A549 (cell line): ENCODE measurements around the gene BRMS1. TPM values are rescaled to one million over a fixed set of nuclear protein-coding genes. Genes with fewer than 3 reads are reported as not detected.

Experiments used
- ATAC-seq, 2 experiments: fragments of 200-7000 bp in 1 of 2; fragments of >200 bp in 1 of 2; cut with Nextera tagmentation in 1 of 2; cut with Tn5 transposase in 1 of 2; 3 replicates each; pipeline versions ENCODE4 v1.8.0 to v1.9.1; 2018 to 2020; ENCODE audit warnings: mild to moderate bottlenecking in 1 of 2, moderate library complexity in 1 of 2
- CTCF ChIA-PET: fragments of 300-600 bp; sonication (Branson Sonifier 250); formaldehyde crosslinking; extraction: SDS; loops from one replicate; lab custom pipeline; 2021; ENCODE audit warnings: antibody characterized with exemption, inconsistent platforms; lab: Yijun Ruan, JAX
- POLR2A ChIA-PET: fragments of 350-600 bp; formaldehyde crosslinking; extraction: SDS; loops from one replicate; lab custom pipeline; 2021; ENCODE audit warnings: antibody characterized with exemption, inconsistent platforms; lab: Yijun Ruan, JAX
- DNase-seq, 2 experiments: peaks; one replicate each; pipeline versions ENCODE4 v3.0.0 to v3.0.0-alpha.2; 2011 to 2016; ENCODE audit warnings: low read depth in 1 of 2, low spot score in 1 of 2
- FAIRE-seq: peaks from 2 replicates; lab custom pipeline; 2011; peaks lifted over from hg19 to GRCh38; lab: Jason Lieb, UNC
- H3K27ac ChIP-seq, 2 experiments: fragments of >200 bp; sonication (Bioruptor Twin); formaldehyde crosslinking; 3 replicates each; pipeline ENCODE4 v1.5.1; 2016 to 2017
- H3K4me1 ChIP-seq: fragments of >200 bp; sonication (Bioruptor Twin); formaldehyde crosslinking; 3 replicates; pipeline ENCODE4 v1.6.1; 2016
- H3K4me2 ChIP-seq: fragments of >200 bp; sonication (Bioruptor Twin); formaldehyde crosslinking; 3 replicates; pipeline ENCODE4 v1.6.1; 2016
- H3K4me3 ChIP-seq: fragments of >200 bp; sonication (Bioruptor Twin); formaldehyde crosslinking; 3 replicates; pipeline ENCODE4 v1.5.1; 2016
- H3K9me3 ChIP-seq: fragments of >200 bp; sonication (Bioruptor Twin); formaldehyde crosslinking; 3 replicates; pipeline ENCODE4 v1.6.1; 2016
- BCL3 ChIP-seq: fragments of >200 bp; sonication (Bioruptor Twin); formaldehyde crosslinking; IDR thresholded peaks from 3 replicates; pipeline ENCODE4 v1.6.1; 2016
- BHLHE40 ChIP-seq: IDR thresholded peaks from 2 replicates; pipeline ENCODE4 v1.6.1; 2012; ENCODE audit warnings: low read depth, low read length, inconsistent platforms
- CBX8 ChIP-seq: fragments of 200-600 bp; sonication (generic); IDR thresholded peaks from 2 replicates; pipeline ENCODE4 v1.6.1; 2016
- E2F6 ChIP-seq: IDR thresholded peaks from 2 replicates; pipeline ENCODE4 v1.6.1; 2012; ENCODE audit warnings: low read depth, borderline replicate concordance
- ELK1 ChIP-seq: fragments of 150-350 bp; IDR thresholded peaks from 2 replicates; pipeline ENCODE4 v1.6.1; 2014; ENCODE audit warnings: low read depth, mild to moderate bottlenecking, low read length
- GATA3 ChIP-seq: IDR thresholded peaks from 2 replicates; pipeline ENCODE4 v1.6.1; 2012; ENCODE audit warnings: borderline replicate concordance
- HDAC2 ChIP-seq: fragments of 200-600 bp; sonication (generic); IDR thresholded peaks from 2 replicates; pipeline ENCODE4 v1.6.1; 2016
- JUN ChIP-seq, 2 experiments: fragments of >200 bp; sonication (Bioruptor Twin); formaldehyde crosslinking; IDR thresholded peaks; 2 replicates in 1 of 2; 3 replicates in 1 of 2; pipeline ENCODE4 v1.6.1; 2016 to 2017
- JUNB ChIP-seq: fragments of >200 bp; sonication (Bioruptor Twin); formaldehyde crosslinking; IDR thresholded peaks from 2 replicates; pipeline ENCODE4 v1.6.1; 2016
- MAFK ChIP-seq: fragments of 450-650 bp; IDR thresholded peaks from 2 replicates; pipeline ENCODE4 v1.6.1; 2014; ENCODE audit not compliant: partially characterized antibody
- MAX ChIP-seq: IDR thresholded peaks from 2 replicates; pipeline ENCODE4 v1.6.1; 2012
- MYC ChIP-seq: IDR thresholded peaks from 2 replicates; pipeline ENCODE4 v1.6.1; 2012; ENCODE audit warnings: mild to moderate bottlenecking, inconsistent platforms, low read length, improper control_type of control experiment, borderline replicate concordance
- NFE2L2 ChIP-seq: fragments of 150-350 bp; conservative IDR thresholded peaks from 2 replicates; pipeline ENCODE4 v1.6.1; 2014; ENCODE audit warnings: low read length
- PBX3 ChIP-seq: IDR thresholded peaks from 2 replicates; pipeline ENCODE4 v1.6.1; 2012
- PHF8 ChIP-seq: fragments of 200-600 bp; sonication (generic); IDR thresholded peaks from 2 replicates; pipeline ENCODE4 v1.6.1; 2016; ENCODE audit warnings: low read depth, mild to moderate bottlenecking, antibody characterized with exemption, moderate library complexity, borderline replicate concordance
- POLR2A ChIP-seq: IDR thresholded peaks from 2 replicates; pipeline ENCODE4 v1.6.1; 2012; ENCODE audit warnings: mild to moderate bottlenecking, low read length
- RFX5 ChIP-seq: fragments of 450-650 bp; IDR thresholded peaks from 2 replicates; pipeline ENCODE4 v1.7.1; 2014; ENCODE audit warnings: antibody characterized with exemption, mild to moderate bottlenecking, moderate library complexity
- USF2 ChIP-seq: fragments of 450-650 bp; IDR thresholded peaks from 2 replicates; pipeline ENCODE4 v1.6.1; 2014; ENCODE audit warnings: antibody characterized with exemption
- ZFP36 ChIP-seq: fragments of 450-650 bp; IDR thresholded peaks from 2 replicates; pipeline ENCODE4 v1.6.1; 2014; ENCODE audit warnings: borderline replicate concordance; ENCODE audit not compliant: partially characterized antibody
- ZNF302 ChIP-seq: fragments of 250-450 bp; sonication (Bioruptor Pico); IDR thresholded peaks from 2 replicates; pipeline ENCODE4 v1.9.0; 2021; ENCODE audit warnings: inconsistent platforms, mild to moderate bottlenecking, moderate library complexity
- WGBS: methylation state at CpG from one replicate; pipeline ENCODE4 v1.1.6; 2017; ENCODE audit errors: missing lambda C conversion rate; 5-methylcytosine and 5-hydroxymethylcytosine counted together
- polyA plus RNA-seq, 4 experiments: library from polyadenylated mRNA; depleted of rRNA in 3 of 4; stranded (reverse); fragments of >200 nt; fragmentation: RNase III in 1 of 4; extraction: RNeasy Plus Mini Kit Qiagen cat#74134 plus additional on column Dnase treatment in 1 of 4; gene quantifications; 2 replicates in 3 of 4; 3 replicates in 1 of 4; pipeline ENCODE4 v1.2.3, GENCODE V29; 2011 to 2017

The BRMS1 gene
- polyA plus RNA-seq, 2 of the 4 experiments (the other 2 are of a cell fraction), result 56.2 to 90.8 TPM

- TF ChIP-seq MYC, result no peak
- no peak for TF ChIP-seq BHLHE40
- TF ChIP-seq ZNF302 (CRISPR knock-in tag), result no peak
- peak; percentile 28; the same call in 1 of the 2 replicates for TF ChIP-seq E2F6
- TF ChIP-seq PHF8, result no peak; the same call in 1 of the 2 replicates
- no peak for TF ChIP-seq HDAC2
- TF ChIP-seq CBX8, result no peak
- TF ChIP-seq NFE2L2, result no peak
- TF ChIP-seq JUNB, result no peak
- TF ChIP-seq, all 56 proteins: peak for 9
Measured at GRCh38 chr11:66289548-66290329, 55.2 kb downstream of the BRMS1 start (continued).

GRCh38 chr11:66288671-66289547 lies 56.0 kb downstream of the BRMS1 start, which contains the start of gene YIF1A:
TSS of gene YIF1A (minus strand) at chr11:66289143. CDS start at chr11:66288985, 158 bp downstream.
- DNase-seq, result peak; percentile 99 to 100
- FAIRE-seq, result peak; percentile 99
- 1% methylated on average over 47 of the region's 87 CpGs for WGBS
- ATAC-seq, result peak; percentile 78 to 94
- Histone ChIP-seq H3K4me3 (peak within 1 kb of the TSS; percentile 86), H3K9me3 (no peaks in the 10 kb centered on the region), H3K4me2 (peak within 1 kb of the TSS; percentile 99), H3K4me1 (peaks cover 20% of the 10 kb centered on the region), H3K27ac (peak within 1 kb of the TSS; percentile 94 to 96)
- POLR2A ChIA-PET, result interaction anchor here (0.5 to 1.5 kb wide), 9 partner anchors 8 to 235 kb away, joined by 3 to 10 read pairs (median 4); partner anchors contain the start of genes BRMS1, NPAS4 and RIN1
- CTCF ChIA-PET, result interaction anchor here (0.6 to 8.3 kb wide), 11 partner anchors 8 to 300 kb away, joined by 3 to 63 read pairs (median 3); partner anchors contain the start of gene RIN1
- TF ChIP-seq MAX (peak; percentile 77), RFX5 (peak; percentile 69; the same call in 1 of the 2 replicates), E2F6 (0 out of 2 replicates have a peak, but pooled peaks have one; percentile 32), JUN (IDR thresholded peaks at IDR 0.05) (peak; percentile 53 to 93), USF2 (peak; percentile 24; the same call in 1 of the 2 replicates), MYC (peak; percentile 44; the same call in 1 of the 2 replicates), BCL3 (peak; percentile 41; the same call in 1 of the 3 replicates), MAFK (no peak), PBX3 (peak; percentile 87), GATA3 (0 out of 2 replicates have a peak, but pooled peaks have one; percentile 18), ZFP36 (no peak), ELK1 (no peak), PHF8 (peak; percentile 98), POLR2A (peak; percentile 92)
